ENCODE measurements around the gene VAMP3. TPM values are rescaled to one million over a fixed set of nuclear protein-coding genes. Genes with fewer than 3 reads are reported as not detected.
"Not testable (repeated sequence)": the region's sequence is repeated elsewhere in the genome, so short reads cannot be mapped to it uniquely, and the experiment has no call there.

VAMP3 gene
- total RNA-seq, 1 experiment from 2014 or later: 57.8 TPM

DNA sequence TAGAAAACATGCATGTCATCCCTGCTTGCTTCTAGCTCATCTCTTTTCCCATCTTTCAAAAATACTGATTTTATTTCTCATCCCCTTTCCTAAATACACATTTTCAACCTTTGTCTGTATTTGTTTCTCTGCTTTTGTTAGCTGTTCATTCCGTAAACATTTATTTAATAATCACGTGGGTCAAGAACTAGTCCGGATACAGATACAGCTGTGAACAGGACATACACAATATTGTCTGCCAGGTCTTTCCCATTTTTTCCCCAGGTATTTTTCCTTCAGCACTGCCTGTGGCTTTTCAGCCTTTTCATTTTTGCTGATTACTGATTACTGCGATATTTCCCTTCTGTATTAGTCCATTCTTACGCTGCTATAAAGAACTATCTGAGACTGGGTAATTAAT is 18.7 kb downstream of the VAMP3 start:
- TF ChIP-seq, protein P1, sequence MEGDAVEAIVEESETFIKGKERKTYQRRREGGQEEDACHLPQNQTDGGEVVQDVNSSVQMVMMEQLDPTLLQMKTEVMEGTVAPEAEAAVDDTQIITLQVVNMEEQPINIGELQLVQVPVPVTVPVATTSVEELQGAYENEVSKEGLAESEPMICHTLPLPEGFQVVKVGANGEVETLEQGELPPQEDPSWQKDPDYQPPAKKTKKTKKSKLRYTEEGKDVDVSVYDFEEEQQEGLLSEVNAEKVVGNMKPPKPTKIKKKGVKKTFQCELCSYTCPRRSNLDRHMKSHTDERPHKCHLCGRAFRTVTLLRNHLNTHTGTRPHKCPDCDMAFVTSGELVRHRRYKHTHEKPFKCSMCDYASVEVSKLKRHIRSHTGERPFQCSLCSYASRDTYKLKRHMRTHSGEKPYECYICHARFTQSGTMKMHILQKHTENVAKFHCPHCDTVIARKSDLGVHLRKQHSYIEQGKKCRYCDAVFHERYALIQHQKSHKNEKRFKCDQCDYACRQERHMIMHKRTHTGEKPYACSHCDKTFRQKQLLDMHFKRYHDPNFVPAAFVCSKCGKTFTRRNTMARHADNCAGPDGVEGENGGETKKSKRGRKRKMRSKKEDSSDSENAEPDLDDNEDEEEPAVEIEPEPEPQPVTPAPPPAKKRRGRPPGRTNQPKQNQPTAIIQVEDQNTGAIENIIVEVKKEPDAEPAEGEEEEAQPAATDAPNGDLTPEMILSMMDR (IDR thresholded peaks at IDR 0.05; ENCODE audit: unreplicated experiment): no peak
- CTCF ChIA-PET: interaction anchor here (0.6 kb wide), 1 partner anchor 741 kb away, joined by 3 read pairs; no protein-coding TSS in a partner anchor
- Mint-ChIP-seq H3K27me3 (ENCODE audit: unreplicated experiment) (no peaks in the 10 kb centered on the region), H3K4me1 (ENCODE audit: low read depth, unreplicated experiment) (no peaks in the 10 kb centered on the region), H3K27ac (ENCODE audit: unreplicated experiment) (no peak overlapping the region), H3K9me3 (ENCODE audit: low read depth, unreplicated experiment) (peaks cover 5% of the 10 kb centered on the region), H3K4me3 (ENCODE audit: low read depth, unreplicated experiment) (no peak overlapping the region), H3K36me3 (ENCODE audit: insufficient read depth, unreplicated experiment) (no peaks in the 10 kb centered on the region)
- BruUV-seq (replicated peaks): no TSS peak
- DNase-seq: no peak
- intact Hi-C loops (cut with micrococcal nuclease; ENCODE audit: unreplicated experiment): no loop called here

DNA sequence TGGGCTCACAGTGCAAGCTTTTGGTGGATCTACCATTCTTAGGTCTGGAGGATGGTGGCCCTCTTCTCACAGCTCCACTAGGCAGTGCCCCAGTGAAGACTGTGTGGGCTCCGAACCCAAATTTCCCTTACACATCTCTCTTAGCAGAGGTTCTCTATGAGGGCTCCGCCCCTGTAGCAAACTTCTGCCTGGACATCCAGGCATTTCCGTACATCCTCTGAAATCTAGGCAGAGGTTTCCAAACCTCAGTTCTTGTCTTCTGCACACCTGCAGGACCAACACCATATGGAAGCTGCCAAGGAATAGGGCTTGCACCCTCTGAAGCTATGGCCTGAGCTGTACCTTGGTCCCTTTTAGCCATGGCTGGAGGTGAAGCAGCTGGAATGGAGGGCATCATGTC is 19.9 kb downstream of the VAMP3 start:
- BruUV-seq (replicated peaks); CTCF ChIA-PET; H3K4me3 Mint-ChIP-seq (ENCODE audit: low read depth, unreplicated experiment): not testable (repeated sequence)

DNA sequence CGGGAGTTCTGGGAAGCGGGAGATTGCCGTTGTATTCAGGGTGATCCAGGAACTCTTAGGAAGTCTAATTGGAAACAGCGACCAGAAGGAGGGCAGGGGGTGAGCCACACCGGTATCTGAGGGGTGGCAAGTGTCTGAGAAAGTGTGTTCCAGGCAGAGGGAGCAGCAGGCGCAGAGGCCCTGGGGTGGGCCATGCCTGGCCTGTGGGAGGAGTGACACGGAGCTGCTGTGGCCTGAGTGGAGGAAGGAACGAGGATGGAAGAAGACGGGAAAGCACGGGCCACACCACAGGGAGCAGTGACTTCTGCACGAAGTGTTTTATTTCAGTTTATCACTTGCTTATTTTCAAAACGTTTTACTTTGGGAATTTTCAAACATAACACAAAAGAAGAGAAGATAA is 24.3 kb downstream of the VAMP3 start:
- Mint-ChIP-seq H3K27ac (ENCODE audit: unreplicated experiment) (no peak overlapping the region), H3K4me1 (ENCODE audit: low read depth, unreplicated experiment) (no peaks in the 10 kb centered on the region), H3K36me3 (ENCODE audit: insufficient read depth, unreplicated experiment) (no peaks in the 10 kb centered on the region), H3K27me3 (ENCODE audit: unreplicated experiment) (no peaks in the 10 kb centered on the region), H3K4me3 (ENCODE audit: low read depth, unreplicated experiment) (no peak overlapping the region), H3K9me3 (ENCODE audit: low read depth, unreplicated experiment) (peaks cover 3% of the 10 kb centered on the region)
- TF ChIP-seq, protein P1 (IDR thresholded peaks at IDR 0.05; ENCODE audit: unreplicated experiment): no peak
- no peak for DNase-seq
- intact Hi-C loops (cut with micrococcal nuclease; ENCODE audit: unreplicated experiment): no loop called here
- CTCF ChIA-PET: no interaction called here
- BruUV-seq (replicated peaks): no TSS peak

More for the DNA sequence above, 19.9 kb downstream of the VAMP3 start:
- intact Hi-C loops (cut with micrococcal nuclease; ENCODE audit: unreplicated experiment); H3K27ac Mint-ChIP-seq (ENCODE audit: unreplicated experiment); H3K9me3 Mint-ChIP-seq (ENCODE audit: low read depth, unreplicated experiment); DNase-seq; H3K27me3 Mint-ChIP-seq (ENCODE audit: unreplicated experiment); H3K36me3 Mint-ChIP-seq (ENCODE audit: insufficient read depth, unreplicated experiment); H3K4me1 Mint-ChIP-seq (ENCODE audit: low read depth, unreplicated experiment): not testable (repeated sequence)

DNA sequence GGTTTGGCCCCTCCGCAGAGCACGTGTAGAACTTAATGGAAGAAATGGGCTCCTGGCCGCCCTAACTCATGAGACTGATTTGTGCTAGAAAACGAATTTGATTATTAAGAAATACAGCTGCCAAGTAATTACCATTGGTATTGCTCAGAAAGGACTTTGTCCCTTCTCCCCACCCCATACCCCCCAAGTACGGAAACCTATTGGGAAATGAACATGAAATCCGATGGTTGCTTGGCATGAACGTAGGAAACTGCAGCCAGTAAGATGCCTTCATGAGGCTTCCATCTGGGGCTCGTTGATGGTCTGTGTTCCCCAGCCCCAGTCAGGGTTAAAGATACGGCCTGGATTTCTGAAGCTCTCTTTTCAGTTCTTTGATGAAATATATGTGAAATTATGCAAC is 34.4 kb downstream of the VAMP3 start:
- peaks cover 9% of the 10 kb centered on the region for H3K36me3 Mint-ChIP-seq (ENCODE audit: insufficient read depth, unreplicated experiment)
- intact Hi-C loops (cut with micrococcal nuclease; ENCODE audit: unreplicated experiment): no loop called here
- BruUV-seq (replicated peaks): no TSS peak
- H3K27me3 Mint-ChIP-seq (ENCODE audit: unreplicated experiment): no peaks in the 10 kb centered on the region
- CTCF ChIA-PET: no interaction called here
- no peak overlapping the region for H3K27ac Mint-ChIP-seq (ENCODE audit: unreplicated experiment)
- H3K4me3 Mint-ChIP-seq (ENCODE audit: low read depth, unreplicated experiment): no peak overlapping the region
- H3K4me1 Mint-ChIP-seq (ENCODE audit: low read depth, unreplicated experiment): no peaks in the 10 kb centered on the region
- no peak for DNase-seq
- TF ChIP-seq, protein P1 (IDR thresholded peaks at IDR 0.05; ENCODE audit: unreplicated experiment): no peak
- no peaks in the 10 kb centered on the region for H3K9me3 Mint-ChIP-seq (ENCODE audit: low read depth, unreplicated experiment)

DNA sequence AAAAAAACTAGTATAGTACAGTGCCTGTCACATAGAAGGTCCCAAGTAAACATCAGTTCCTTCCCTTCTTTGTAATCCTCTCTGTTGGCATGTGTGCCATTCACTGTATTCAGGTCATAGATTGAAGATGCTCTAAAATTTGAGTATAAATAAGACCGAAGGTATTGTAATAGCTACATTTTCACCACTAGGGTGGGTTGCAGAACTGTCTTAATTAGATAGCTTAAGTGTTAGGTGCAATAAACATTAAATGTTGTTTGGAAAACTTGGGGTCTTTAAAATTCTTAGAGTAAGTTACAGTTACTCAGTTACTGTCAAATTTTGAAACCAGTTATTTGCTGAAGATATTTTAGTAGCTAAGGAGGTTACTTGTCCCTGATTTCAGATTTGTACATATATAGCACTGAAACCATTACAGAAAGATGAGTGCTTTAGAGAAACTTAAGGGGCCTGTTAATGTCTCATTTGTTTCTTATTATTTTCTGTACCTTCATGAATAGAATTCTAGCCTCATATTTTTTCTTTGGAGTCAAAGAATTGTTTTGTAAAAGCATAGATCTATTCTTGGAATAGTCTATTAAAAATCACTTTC is 37.3 kb downstream of the VAMP3 start:
- Mint-ChIP-seq H3K27ac (ENCODE audit: unreplicated experiment) (no peak overlapping the region), H3K27me3 (ENCODE audit: unreplicated experiment) (no peaks in the 10 kb centered on the region), H3K4me3 (ENCODE audit: low read depth, unreplicated experiment) (no peak overlapping the region), H3K36me3 (ENCODE audit: insufficient read depth, unreplicated experiment) (peaks cover 9% of the 10 kb centered on the region), H3K4me1 (ENCODE audit: low read depth, unreplicated experiment) (no peaks in the 10 kb centered on the region), H3K9me3 (ENCODE audit: low read depth, unreplicated experiment) (peaks cover 5% of the 10 kb centered on the region)
- TF ChIP-seq, protein P1 (IDR thresholded peaks at IDR 0.05; ENCODE audit: unreplicated experiment): peak; percentile 45
- CTCF ChIA-PET: interaction anchor here (0.6 to 1.0 kb wide), 8 partner anchors 11 to 458 kb away, joined by 3 to 8 read pairs (median 4); no protein-coding TSS in a partner anchor
- DNase-seq: no peak
- no TSS peak for BruUV-seq (replicated peaks)
- intact Hi-C loops (cut with micrococcal nuclease; ENCODE audit: unreplicated experiment): loop anchor here (1.0 kb wide), 1 partner anchor 94 kb away; no protein-coding TSS in a partner anchor

Data from Calu3 (cell line).